Activated naive CD4-positive, alpha-beta T cell treated with anti-CD3 and anti-CD28 coated beads, Interleukin-2, amount 10 ng/mL, durations not matched to agents 7 days and 5 days (primary cell): ENCODE data around the gene STK40.

Source experiments
- CTCF ChIA-PET: fragments of 350-600 bp; sonication (Branson Sonifier 250); formaldehyde crosslinking; loops from one replicate; lab custom pipeline; 2021; ENCODE audit warnings: antibody characterized with exemption; lab: Charles Lee
- DNase-seq: peaks from one replicate; pipeline ENCODE4 v3.0.0-alpha.2; 2020
- H3K27ac Mint-ChIP-seq: one replicate; pipeline ENCODE4 v1.8.0; 2021; ENCODE audit warnings: mild to moderate bottlenecking, moderate library complexity, mixed read lengths
- H3K27me3 Mint-ChIP-seq: one replicate; pipeline ENCODE4 v1.8.0; 2021; ENCODE audit warnings: mild to moderate bottlenecking, mixed read lengths
- H3K36me3 Mint-ChIP-seq: one replicate; pipeline ENCODE4 v1.8.0; 2021; ENCODE audit warnings: mixed read lengths
- H3K4me1 Mint-ChIP-seq: one replicate; pipeline ENCODE4 v1.8.0; 2021; ENCODE audit warnings: mixed read lengths
- H3K4me3 Mint-ChIP-seq: one replicate; pipeline ENCODE4 v1.8.0; 2021; ENCODE audit warnings: mild to moderate bottlenecking, moderate library complexity, mixed read lengths
- H3K9me3 Mint-ChIP-seq: one replicate; pipeline ENCODE4 v1.8.0; 2021; ENCODE audit warnings: mixed read lengths

Gene STK40

DNA sequence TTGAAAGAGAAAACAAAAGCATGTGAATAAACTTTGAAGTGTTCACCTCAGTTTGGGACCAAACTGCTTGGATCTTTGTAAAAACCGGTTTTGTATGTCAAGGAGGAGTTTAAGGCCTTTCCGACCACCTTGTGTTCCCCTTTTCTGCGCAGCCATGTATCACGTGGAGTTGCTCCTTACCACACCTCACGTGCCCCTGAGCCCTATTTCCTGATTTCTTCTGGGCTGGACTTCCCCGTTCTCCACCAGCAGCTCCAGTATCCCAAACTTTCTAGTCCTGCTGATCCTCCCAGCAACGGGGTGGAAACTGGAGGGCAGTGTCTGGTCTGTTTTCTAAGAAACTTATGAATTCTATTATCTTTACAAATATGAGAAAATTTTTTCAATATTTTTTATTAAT is 81.2 kb downstream of the STK40 start:
- DNase-seq, result no peak
- no peaks in the 10 kb centered on the region for H3K27me3 Mint-ChIP-seq
- H3K4me3 Mint-ChIP-seq, result no peak overlapping the region
- peaks cover 37% of the 10 kb centered on the region for H3K4me1 Mint-ChIP-seq
- peak overlapping the region; percentile 49 for H3K27ac Mint-ChIP-seq
- CTCF ChIA-PET, result no interaction called here
- no peaks in the 10 kb centered on the region for H3K9me3 Mint-ChIP-seq
- peaks cover 33% of the 10 kb centered on the region for H3K36me3 Mint-ChIP-seq

DNA sequence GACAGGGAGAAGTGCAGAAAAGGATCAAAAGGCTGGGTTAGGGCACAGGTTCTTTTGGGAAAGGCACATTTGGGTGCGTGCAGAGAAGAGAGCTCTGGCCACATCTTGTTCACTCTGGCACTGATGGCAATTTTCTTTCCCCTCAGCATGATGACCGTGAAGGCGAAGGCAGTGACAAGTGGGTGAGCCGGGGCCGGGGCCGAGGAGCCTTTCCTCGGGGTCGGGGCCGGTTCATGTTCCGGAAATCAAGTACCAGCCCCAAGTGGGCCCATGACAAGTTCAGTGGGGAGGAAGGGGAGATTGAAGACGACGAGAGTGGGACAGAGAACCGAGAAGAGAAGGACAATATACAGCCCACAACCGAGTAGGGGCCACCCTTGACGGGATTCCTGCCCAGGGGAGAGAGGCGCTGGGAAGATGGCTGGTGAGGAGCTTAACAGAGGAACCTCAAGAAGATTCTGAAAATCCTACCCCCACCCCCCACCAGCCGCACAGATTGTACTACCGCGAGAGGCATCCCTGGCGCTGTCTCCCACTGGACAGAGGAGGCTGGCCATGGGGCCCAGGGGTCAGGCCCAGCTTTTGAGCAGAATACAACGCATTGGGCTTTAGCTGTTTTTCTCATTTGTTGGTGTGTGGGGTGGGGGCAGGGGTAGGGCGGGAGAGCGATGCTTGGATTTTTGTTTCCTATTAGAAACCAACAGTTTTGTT is 81.9 kb downstream of the STK40 start:
- no peak overlapping the region for H3K4me3 Mint-ChIP-seq
- CTCF ChIA-PET, result no interaction called here

DNA sequence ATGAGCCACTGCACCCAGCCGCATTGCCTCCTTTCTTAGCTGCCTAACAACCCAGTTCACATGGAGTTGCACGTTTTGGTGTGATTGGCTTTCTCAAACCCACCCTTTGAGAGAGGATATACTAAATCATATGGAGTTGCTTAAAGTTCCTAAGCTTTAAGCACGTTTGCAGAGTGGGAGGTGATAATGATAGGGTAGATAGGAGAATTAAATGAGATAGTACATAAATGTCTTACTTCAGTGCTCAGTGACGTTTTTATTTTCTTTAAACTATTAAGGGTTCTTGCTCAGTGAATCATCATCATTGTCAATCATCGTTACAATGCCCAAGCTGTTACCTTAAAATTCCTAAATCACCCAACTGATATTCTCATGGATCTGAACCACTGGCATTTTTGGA is 82.5 kb downstream of the STK40 start:
- Mint-ChIP-seq H3K27ac (no peak overlapping the region), H3K27me3 (no peaks in the 10 kb centered on the region), H3K4me3 (no peak overlapping the region), H3K4me1 (peaks cover 35% of the 10 kb centered on the region), H3K36me3 (peaks cover 34% of the 10 kb centered on the region), H3K9me3 (no peaks in the 10 kb centered on the region)
- CTCF ChIA-PET, result no interaction called here
- DNase-seq, result no peak

More for the DNA sequence above, 81.9 kb downstream of the STK40 start:
- Mint-ChIP-seq H3K27me3 (no peaks in the 10 kb centered on the region), H3K9me3 (no peaks in the 10 kb centered on the region), H3K4me1 (peaks cover 35% of the 10 kb centered on the region), H3K36me3 (peaks cover 33% of the 10 kb centered on the region), H3K27ac (no peak overlapping the region)
- DNase-seq, result no peak

DNA sequence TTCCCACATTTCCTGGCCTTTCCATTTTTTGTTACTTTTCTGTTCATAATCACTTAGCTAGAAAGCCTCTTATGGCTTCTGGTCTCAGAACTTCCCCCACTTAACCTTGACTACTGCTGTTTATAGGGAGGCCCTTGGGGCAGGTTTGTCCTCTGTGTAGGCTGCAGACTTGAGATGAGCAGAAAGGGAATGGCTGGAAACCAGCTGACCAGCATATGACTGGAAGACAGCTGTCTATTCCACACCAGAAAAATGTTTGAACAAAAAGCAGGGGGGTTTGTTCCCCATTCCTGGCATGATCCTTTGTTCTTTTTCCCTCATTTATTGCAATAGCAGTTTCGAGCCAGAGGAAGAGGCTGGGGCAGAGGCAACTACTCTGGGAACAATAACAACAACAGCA is 84.5 kb downstream of the STK40 start:
- no peak for DNase-seq
- Mint-ChIP-seq H3K4me1 (peaks cover 23% of the 10 kb centered on the region), H3K27ac (no peak overlapping the region), H3K4me3 (no peak overlapping the region), H3K9me3 (no peaks in the 10 kb centered on the region), H3K36me3 (peaks cover 43% of the 10 kb centered on the region), H3K27me3 (no peaks in the 10 kb centered on the region)
- CTCF ChIA-PET, result interaction anchor here (1.4 to 2.2 kb wide), 2 partner anchors 121 to 152 kb away, joined by 5 to 7 read pairs; partner anchors contain the start of gene TRAPPC3

DNA sequence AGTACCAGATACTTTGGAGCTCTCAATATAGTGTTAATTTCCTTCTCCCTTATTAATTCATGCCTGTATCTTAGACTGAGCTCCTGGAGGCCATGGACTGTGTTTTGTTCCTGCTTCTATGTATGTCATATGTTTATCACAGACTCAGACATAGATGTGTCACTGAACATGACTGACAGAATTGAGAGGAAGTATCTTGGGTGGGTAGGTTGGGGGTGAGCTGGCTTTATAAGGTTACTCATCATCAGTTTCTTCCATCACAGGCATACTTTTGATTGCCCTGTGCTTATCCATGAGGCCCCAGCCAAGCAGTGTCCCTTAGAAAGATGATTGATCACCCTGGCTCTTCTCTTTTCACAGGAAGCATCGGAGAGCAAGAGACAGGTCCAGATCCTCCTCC is 85.2 kb downstream of the STK40 start:
- CTCF ChIA-PET, result interaction anchor here (0.7 to 2.2 kb wide), 9 partner anchors 8 to 151 kb away, joined by 3 to 7 read pairs (median 4); partner anchors contain the start of gene TRAPPC3
- Mint-ChIP-seq H3K9me3 (no peaks in the 10 kb centered on the region), H3K27me3 (no peaks in the 10 kb centered on the region), H3K36me3 (peaks cover 48% of the 10 kb centered on the region), H3K27ac (peak overlapping the region; percentile 8), H3K4me3 (no peak overlapping the region), H3K4me1 (peaks cover 16% of the 10 kb centered on the region)
- no peak for DNase-seq

GRCh38 chr1:36298640-36299039 is 87.1 kb downstream of the STK40 start:
- DNase-seq, result no peak
- Mint-ChIP-seq H3K4me3 (no peak overlapping the region), H3K36me3 (peaks cover 56% of the 10 kb centered on the region), H3K9me3 (no peaks in the 10 kb centered on the region), H3K27me3 (no peaks in the 10 kb centered on the region), H3K4me1 (peaks cover 13% of the 10 kb centered on the region), H3K27ac (no peak overlapping the region)
- CTCF ChIA-PET, result interaction anchor here (0.8 to 1.0 kb wide), 2 partner anchors 11 to 201 kb away, joined by 3 to 4 read pairs; no protein-coding TSS in a partner anchor

DNA sequence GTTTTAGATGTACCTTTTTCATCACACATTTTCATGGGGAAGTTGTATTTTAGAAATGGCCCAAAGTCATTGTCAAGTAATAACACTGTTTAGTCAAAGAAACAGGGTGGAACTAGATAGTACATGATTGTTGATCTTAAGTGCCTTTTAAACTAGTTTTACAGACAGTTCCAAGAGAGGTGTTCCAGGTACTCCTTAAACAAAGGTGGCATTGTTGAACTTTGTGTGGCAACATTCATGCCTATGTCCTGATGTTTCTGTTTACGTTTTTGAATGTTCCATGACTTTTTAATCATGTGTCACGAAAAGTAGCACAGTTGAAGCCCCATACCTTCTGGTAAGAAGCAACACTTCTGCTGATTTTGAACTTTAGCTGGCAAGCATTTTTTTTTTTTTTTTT is 88.7 kb downstream of the STK40 start:
- no peak for DNase-seq
- peaks cover 58% of the 10 kb centered on the region for H3K36me3 Mint-ChIP-seq
- CTCF ChIA-PET, result no interaction called here
- peaks cover 8% of the 10 kb centered on the region for H3K4me1 Mint-ChIP-seq
- H3K27ac Mint-ChIP-seq, result no peak overlapping the region
- H3K27me3 Mint-ChIP-seq, result no peaks in the 10 kb centered on the region
- no peaks in the 10 kb centered on the region for H3K9me3 Mint-ChIP-seq
- no peak overlapping the region for H3K4me3 Mint-ChIP-seq

- no peak overlapping the region for H3K4me3 Mint-ChIP-seq
- peaks cover 60% of the 10 kb centered on the region for H3K36me3 Mint-ChIP-seq
- peaks cover 8% of the 10 kb centered on the region for H3K4me1 Mint-ChIP-seq
- no peak for DNase-seq
- CTCF ChIA-PET, result interaction anchor here (0.6 kb wide), 1 partner anchor 233 kb away, joined by 4 read pairs; no protein-coding TSS in a partner anchor
- no peaks in the 10 kb centered on the region for H3K27me3 Mint-ChIP-seq
- H3K27ac Mint-ChIP-seq, result no peak overlapping the region
- no peaks in the 10 kb centered on the region for H3K9me3 Mint-ChIP-seq
Observed at GRCh38 chr1:36295390-36295789, 90.3 kb downstream of the STK40 start.
